AG08396 (cell line): ENCODE data around the gene SFTA2.
"Not testable (repeated sequence)": the region's sequence is repeated elsewhere in the genome, so short reads cannot be mapped to it uniquely, and the experiment has no call there.

ENCODE experiments used
- DNase-seq: peaks from one replicate; pipeline ENCODE4 v3.0.0; 2012; ENCODE audit warnings: low spot score, mixed read lengths

SFTA2 gene

GRCh38 chr6:30942338-30943060 is 10.5 kb upstream of the SFTA2 start:
- peak; percentile 90 for DNase-seq

- DNase-seq = no peak
Observed at GRCh38 chr6:30940361-30940986, 8.5 kb upstream of the SFTA2 start, which contains the start of gene MUCL3. TSS of gene MUCL3 (plus strand) at chr6:30940973. CDS start at chr6:30941000, 27 bp downstream.

GRCh38 chr6:30939473-30939872 is 7.5 kb upstream of the SFTA2 start:
- no peak for DNase-seq

GRCh38 chr6:30938730-30939129 is 6.8 kb upstream of the SFTA2 start:
- DNase-seq = no peak

- DNase-seq = no peak
Observed at GRCh38 chr6:30937265-30937664, 5.3 kb upstream of the SFTA2 start.

GRCh38 chr6:30935018-30935417 is 3.0 kb upstream of the SFTA2 start:
- DNase-seq = no peak

- no peak for DNase-seq
Observed at GRCh38 chr6:30932665-30933365, 845 bp upstream of the SFTA2 start.

- DNase-seq = no peak
Observed at GRCh38 chr6:30931272-30931671, 698 bp downstream of the SFTA2 start.

- no peak for DNase-seq
Observed at GRCh38 chr6:30930506-30930905, 1.5 kb downstream of the SFTA2 start.

GRCh38 chr6:30928677-30929076 is 3.3 kb downstream of the SFTA2 start:
- no peak for DNase-seq

- not testable (repeated sequence) for DNase-seq
Observed at GRCh38 chr6:30927080-30927479, 4.9 kb downstream of the SFTA2 start.

GRCh38 chr6:30926644-30927043 is 5.3 kb downstream of the SFTA2 start:
- peak; percentile 33 for DNase-seq

- not testable (repeated sequence) for DNase-seq
Observed at GRCh38 chr6:30924040-30924627, 7.8 kb downstream of the SFTA2 start.

- no peak for DNase-seq
Observed at GRCh38 chr6:30922447-30922852, 9.5 kb downstream of the SFTA2 start.

- no peak for DNase-seq
Observed at GRCh38 chr6:30918670-30919069, 13.3 kb downstream of the SFTA2 start.

GRCh38 chr6:30917487-30917886 is 14.5 kb downstream of the SFTA2 start:
- no peak for DNase-seq

- no peak for DNase-seq
Observed at GRCh38 chr6:30917041-30917440, 14.9 kb downstream of the SFTA2 start.

- DNase-seq = peak; percentile 84
Observed at GRCh38 chr6:30915591-30915946, 16.4 kb downstream of the SFTA2 start.

GRCh38 chr6:30914854-30915590 is 16.9 kb downstream of the SFTA2 start:
- DNase-seq = no peak

- peak; percentile 99 for DNase-seq
Observed at GRCh38 chr6:30914076-30914853, 17.7 kb downstream of the SFTA2 start, which contains the start of gene VARS2. TSS of gene VARS2 (plus strand) at chr6:30914238. CDS start at chr6:30914837, 599 bp downstream.

GRCh38 chr6:30913721-30914075 is 18.3 kb downstream of the SFTA2 start:
- no peak for DNase-seq
